Muscle of leg (tissue), 11 donors: ENCODE measurements around the gene CASP3. TPM values are rescaled to one million over a fixed set of nuclear protein-coding genes. Genes with fewer than 3 reads are reported as not detected.
"Not testable (repeated sequence)": the region's sequence is repeated elsewhere in the genome, so short reads cannot be mapped to it uniquely, and the experiment has no call there.

Source experiments
- DNase-seq: peaks from one replicate; pipeline ENCODE4 v3.0.0; 2013
- H3K27ac ChIP-seq: one replicate; pipeline ENCODE4 v1.5.1; 2013; ENCODE audit warnings: mild to moderate bottlenecking, low read length, control low read depth
- H3K27me3 ChIP-seq: one replicate; pipeline ENCODE4 v1.6.1; 2013; ENCODE audit warnings: low read length; ENCODE audit not compliant: control insufficient read depth, insufficient read depth
- H3K36me3 ChIP-seq: one replicate; pipeline ENCODE4 v1.6.1; 2013; ENCODE audit warnings: low read length; ENCODE audit not compliant: control insufficient read depth, insufficient read depth
- H3K4me1 ChIP-seq: one replicate; pipeline ENCODE4 v1.6.1; 2013; ENCODE audit warnings: low read length; ENCODE audit not compliant: control insufficient read depth, insufficient read depth
- H3K4me3 ChIP-seq: one replicate; pipeline ENCODE4 v1.5.1; 2013; ENCODE audit warnings: low read length, control low read depth
- H3K9me3 ChIP-seq: replicated peaks from 2 replicates; pipeline ENCODE4 v1.6.1; 2013; ENCODE audit warnings: low read depth, low read length; ENCODE audit not compliant: control insufficient read depth
- WGBS: methylation state at CpG from one replicate; pipeline ENCODE4 v1.1.5; 2013; ENCODE audit warnings: missing lambda C conversion rate; ENCODE audit not compliant: insufficient coverage; 5-methylcytosine and 5-hydroxymethylcytosine counted together
- polyA plus RNA-seq, 8 donors: library from polyadenylated mRNA; unstranded; fragments of 120-200 nt; gene quantifications; one replicate each; pipeline versions ENCODE4 v1.2.1 to v1.2.3, GENCODE V29; 2013; ENCODE audit warnings: inconsistent platforms in 1 of 8, low replicate concordance in 1 of 8; ENCODE audit not compliant: insufficient read length in 8 of 8, insufficient read depth in 1 of 8
- total RNA-seq: library from RNA; stranded (reverse); fragments of 120-200 nt; gene quantifications from one replicate; pipeline ENCODE4 v1.2.4, GENCODE V29; 2013

CASP3 gene
- total and polyA plus RNA-seq, 9 donors = 35.6 to 49.1 (median 41.6) TPM

- WGBS = 93% methylated on average over 7 of the region's 11 CpGs
- H3K4me3 ChIP-seq = no peak overlapping the region
- H3K27me3 ChIP-seq = no peaks in the 10 kb centered on the region
- no peaks in the 10 kb centered on the region for H3K9me3 ChIP-seq
- no peaks in the 10 kb centered on the region for H3K36me3 ChIP-seq
- no peak overlapping the region for H3K27ac ChIP-seq
- no peaks in the 10 kb centered on the region for H3K4me1 ChIP-seq
- no peak for DNase-seq
Measured at GRCh38 chr4:184620212-184620867, 28.9 kb downstream of the CASP3 start.

- WGBS = 83% methylated on average over 7 of the region's 9 CpGs
- H3K36me3 ChIP-seq = no peaks in the 10 kb centered on the region
- H3K27ac ChIP-seq = no peak overlapping the region
- no peak for DNase-seq
- H3K4me1 ChIP-seq = no peaks in the 10 kb centered on the region
- no peaks in the 10 kb centered on the region for H3K27me3 ChIP-seq
- H3K9me3 ChIP-seq = peaks cover 5% of the 10 kb centered on the region
- H3K4me3 ChIP-seq = no peak overlapping the region
Measured at GRCh38 chr4:184617600-184618196, 31.5 kb downstream of the CASP3 start.

- no peaks in the 10 kb centered on the region for H3K4me1 ChIP-seq
- H3K27ac ChIP-seq = no peak overlapping the region
- H3K4me3 ChIP-seq = no peak overlapping the region
- no peaks in the 10 kb centered on the region for H3K27me3 ChIP-seq
- 69% methylated on average over 8 of the region's 12 CpGs for WGBS
- peaks cover 5% of the 10 kb centered on the region for H3K9me3 ChIP-seq
- H3K36me3 ChIP-seq = no peaks in the 10 kb centered on the region
- DNase-seq = no peak
Measured at GRCh38 chr4:184616633-184617551, 32.4 kb downstream of the CASP3 start.

- WGBS = 50% methylated on average over 1 of the region's 2 CpGs
- DNase-seq, H3K27ac ChIP-seq, H3K4me1 ChIP-seq, H3K27me3 ChIP-seq, H3K4me3 ChIP-seq, H3K9me3 ChIP-seq, H3K36me3 ChIP-seq: not testable (repeated sequence)
Measured at GRCh38 chr4:184616168-184616567, 33.1 kb downstream of the CASP3 start.

- Histone ChIP-seq H3K4me1 (no peaks in the 10 kb centered on the region), H3K4me3 (no peak overlapping the region), H3K27ac (no peak overlapping the region), H3K9me3 (peaks cover 5% of the 10 kb centered on the region), H3K27me3 (no peaks in the 10 kb centered on the region), H3K36me3 (no peaks in the 10 kb centered on the region)
- WGBS = no CpG with 5 or more reads among the region's 3 CpGs
- no peak for DNase-seq
Measured at GRCh38 chr4:184614509-184614908, 34.7 kb downstream of the CASP3 start.

- H3K9me3 ChIP-seq = peaks cover 5% of the 10 kb centered on the region
- no CpG with 5 or more reads among the region's 2 CpGs for WGBS
Measured at GRCh38 chr4:184613405-184613804, 35.8 kb downstream of the CASP3 start.

GRCh38 chr4:184612074-184612473, 37.2 kb downstream of the CASP3 start:
- Histone ChIP-seq H3K9me3 (peaks cover 5% of the 10 kb centered on the region), H3K4me1 (no peaks in the 10 kb centered on the region), H3K27ac (no peak overlapping the region), H3K27me3 (no peaks in the 10 kb centered on the region), H3K4me3 (no peak overlapping the region), H3K36me3 (no peaks in the 10 kb centered on the region)
- no peak for DNase-seq
- no CpG with 5 or more reads among the region's 3 CpGs for WGBS

More at GRCh38 chr4:184613405-184613804, 35.8 kb downstream of the CASP3 start:
- Histone ChIP-seq H3K27ac (no peak overlapping the region), H3K4me3 (no peak overlapping the region), H3K4me1 (no peaks in the 10 kb centered on the region), H3K36me3 (no peaks in the 10 kb centered on the region), H3K27me3 (no peaks in the 10 kb centered on the region)
- DNase-seq = no peak

- not testable (repeated sequence) for H3K9me3 ChIP-seq, H3K36me3 ChIP-seq, H3K4me3 ChIP-seq, H3K4me1 ChIP-seq, H3K27me3 ChIP-seq, DNase-seq, H3K27ac ChIP-seq
- WGBS = no CpG with 5 or more reads among the region's 2 CpGs
Measured at GRCh38 chr4:184607429-184607828, 41.8 kb downstream of the CASP3 start.

GRCh38 chr4:184602857-184603256, 46.4 kb downstream of the CASP3 start:
- H3K27ac ChIP-seq, H3K27me3 ChIP-seq, H3K4me1 ChIP-seq, H3K4me3 ChIP-seq, DNase-seq, H3K9me3 ChIP-seq, H3K36me3 ChIP-seq: not testable (repeated sequence)
- no CpG with 5 or more reads among the region's 1 CpG for WGBS

GRCh38 chr4:184600982-184601381, 48.3 kb downstream of the CASP3 start:
- not testable (repeated sequence) for H3K4me1 ChIP-seq, H3K4me3 ChIP-seq, H3K36me3 ChIP-seq, DNase-seq, H3K27me3 ChIP-seq, H3K27ac ChIP-seq, H3K9me3 ChIP-seq
- 86% methylated on average over 6 of the region's 8 CpGs for WGBS
